ENCODE data around the gene GRID1.

DNA sequence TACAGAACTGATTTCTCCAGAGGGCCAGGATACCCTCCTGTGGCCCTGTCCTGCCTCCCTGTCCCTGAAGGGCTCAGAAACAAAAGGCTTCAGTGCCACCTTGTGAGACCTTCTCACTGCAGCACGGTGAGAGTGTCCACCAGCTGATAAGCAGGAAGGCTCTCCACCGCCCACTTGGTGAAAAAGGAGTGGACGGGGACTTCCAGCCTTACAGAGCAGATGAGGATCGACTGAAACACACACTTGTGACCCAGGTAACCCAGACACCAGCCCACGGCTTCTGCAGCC, 330.1 kb downstream of the GRID1 start:
- TF ChIP-seq GATA3 (IDR thresholded peaks at IDR 0.05; ENCODE audit: low read depth, low read length) (no peak), GATA2 (IDR thresholded peaks at IDR 0.05; ENCODE audit: low read depth, low read length) (no peak)

Measured in SH-SY5Y (cell line).